ENCODE results near the gene OR4M1.
"Not testable (repeated sequence)": the region's sequence is repeated elsewhere in the genome, so short reads cannot be mapped to it uniquely, and the experiment has no call there.

The OR4M1 gene

GRCh38 chr14:19754172-19754571, 19.1 kb upstream of the OR4M1 start:
- TF ChIP-seq CTCF (IDR thresholded peaks at IDR 0.05; ENCODE audit: low read depth, low read length): no peak
- Histone ChIP-seq H3K4me1 (ENCODE audit: low read length) (no peaks in the 10 kb centered on the region), H3K9me3 (ENCODE audit: insufficient read depth, low read length) (no peaks in the 10 kb centered on the region), H3K79me2 (ENCODE audit: low read length) (no peaks in the 10 kb centered on the region), H3K4me3 (ENCODE audit: low read length) (no peak overlapping the region), H3K36me3 (replicated peaks; ENCODE audit: low read depth, low read length) (no peaks in the 10 kb centered on the region), H3K27ac (ENCODE audit: low read length) (no peak overlapping the region), H3K9ac (ENCODE audit: low read length) (no peak overlapping the region), H3K27me3 (ENCODE audit: low read depth, low read length) (no peaks in the 10 kb centered on the region), H3K4me2 (ENCODE audit: low read length) (no peak overlapping the region), H2AFZ (ENCODE audit: low read depth, low read length) (no peak overlapping the region), H4K20me1 (ENCODE audit: insufficient read depth, low read length) (no peaks in the 10 kb centered on the region)

GRCh38 chr14:19771491-19771890, 1.8 kb upstream of the OR4M1 start:
- not testable (repeated sequence) for H3K79me2 ChIP-seq (ENCODE audit: low read length); H4K20me1 ChIP-seq (ENCODE audit: insufficient read depth, low read length); H3K4me3 ChIP-seq (ENCODE audit: low read length); H3K4me2 ChIP-seq (ENCODE audit: low read length); H3K9ac ChIP-seq (ENCODE audit: low read length); H3K4me1 ChIP-seq (ENCODE audit: low read length); H3K27me3 ChIP-seq (ENCODE audit: low read depth, low read length); H3K36me3 ChIP-seq (replicated peaks; ENCODE audit: low read depth, low read length); H2AFZ ChIP-seq (ENCODE audit: low read depth, low read length); H3K27ac ChIP-seq (ENCODE audit: low read length); H3K9me3 ChIP-seq (ENCODE audit: insufficient read depth, low read length)

GRCh38 chr14:19771895-19772430, 1.3 kb upstream of the OR4M1 start:
- Histone ChIP-seq H2AFZ (ENCODE audit: low read depth, low read length) (no peak overlapping the region), H3K9ac (ENCODE audit: low read length) (no peak overlapping the region), H3K79me2 (ENCODE audit: low read length) (no peaks in the 10 kb centered on the region), H3K4me1 (ENCODE audit: low read length) (no peaks in the 10 kb centered on the region; the same call in 1 of the 2 replicates), H3K27ac (ENCODE audit: low read length) (no peak overlapping the region), H3K4me3 (ENCODE audit: low read length) (no peak overlapping the region), H3K36me3 (replicated peaks; ENCODE audit: low read depth, low read length) (no peaks in the 10 kb centered on the region), H3K27me3 (ENCODE audit: low read depth, low read length) (no peaks in the 10 kb centered on the region), H4K20me1 (ENCODE audit: insufficient read depth, low read length) (no peaks in the 10 kb centered on the region), H3K4me2 (ENCODE audit: low read length) (no peak overlapping the region), H3K9me3 (ENCODE audit: insufficient read depth, low read length) (no peaks in the 10 kb centered on the region)
- TF ChIP-seq EZH2phosphoT487 (IDR thresholded peaks at IDR 0.05; ENCODE audit: low read depth) (no peak), CTCF (IDR thresholded peaks at IDR 0.05; ENCODE audit: low read depth, low read length) (no peak)

DNA sequence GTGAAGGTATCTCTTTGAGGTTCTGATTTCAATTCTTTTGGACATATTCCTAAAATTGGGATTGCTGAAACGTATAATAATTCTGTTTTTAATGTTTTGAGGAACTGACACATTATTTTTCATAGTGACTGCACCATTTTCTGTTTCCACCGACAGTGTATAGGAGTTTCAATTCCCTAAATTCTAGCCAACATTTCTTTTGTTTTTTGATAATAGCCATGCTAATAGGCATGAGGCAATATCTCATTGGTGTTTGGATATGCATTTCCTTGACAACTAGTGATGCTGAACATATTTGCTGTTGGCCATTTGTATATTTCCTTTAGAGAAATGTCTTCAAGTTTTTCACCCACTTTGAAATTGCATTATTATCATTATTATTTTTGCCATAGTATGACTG, 850 bp upstream of the OR4M1 start:
- not testable (repeated sequence) for H4K20me1 ChIP-seq (ENCODE audit: insufficient read depth, low read length); H3K9ac ChIP-seq (ENCODE audit: low read length); H2AFZ ChIP-seq (ENCODE audit: low read depth, low read length); H3K27ac ChIP-seq (ENCODE audit: low read length); H3K79me2 ChIP-seq (ENCODE audit: low read length); H3K4me2 ChIP-seq (ENCODE audit: low read length); H3K4me3 ChIP-seq (ENCODE audit: low read length); H3K36me3 ChIP-seq (replicated peaks; ENCODE audit: low read depth, low read length); H3K9me3 ChIP-seq (ENCODE audit: insufficient read depth, low read length); H3K27me3 ChIP-seq (ENCODE audit: low read depth, low read length); H3K4me1 ChIP-seq (ENCODE audit: low read length)

- H3K79me2 ChIP-seq (ENCODE audit: low read length): no peaks in the 10 kb centered on the region
- H2AFZ ChIP-seq (ENCODE audit: low read depth, low read length): no peak overlapping the region
- no peak for TF ChIP-seq CTCF (IDR thresholded peaks at IDR 0.05; ENCODE audit: low read depth, low read length)
- TF ChIP-seq EZH2phosphoT487 (IDR thresholded peaks at IDR 0.05; ENCODE audit: low read depth): no peak
- H3K27ac ChIP-seq (ENCODE audit: low read length): no peak overlapping the region
- no peaks in the 10 kb centered on the region; the same call in 1 of the 2 replicates for H3K4me1 ChIP-seq (ENCODE audit: low read length)
- no peak overlapping the region for H3K4me2 ChIP-seq (ENCODE audit: low read length)
- H4K20me1 ChIP-seq (ENCODE audit: insufficient read depth, low read length): no peaks in the 10 kb centered on the region
- no peaks in the 10 kb centered on the region for H3K9me3 ChIP-seq (ENCODE audit: insufficient read depth, low read length)
- no peak overlapping the region for H3K4me3 ChIP-seq (ENCODE audit: low read length)
- H3K36me3 ChIP-seq (replicated peaks; ENCODE audit: low read depth, low read length): no peaks in the 10 kb centered on the region
- no peak overlapping the region for H3K9ac ChIP-seq (ENCODE audit: low read length)
- H3K27me3 ChIP-seq (ENCODE audit: low read depth, low read length): no peaks in the 10 kb centered on the region
Observed at GRCh38 chr14:19775587-19775986, 2.3 kb downstream of the OR4M1 start.

- H3K4me2 ChIP-seq (ENCODE audit: low read length); H3K9me3 ChIP-seq (ENCODE audit: insufficient read depth, low read length); H3K4me1 ChIP-seq (ENCODE audit: low read length); H3K36me3 ChIP-seq (replicated peaks; ENCODE audit: low read depth, low read length); H4K20me1 ChIP-seq (ENCODE audit: insufficient read depth, low read length); H2AFZ ChIP-seq (ENCODE audit: low read depth, low read length); H3K27ac ChIP-seq (ENCODE audit: low read length); H3K79me2 ChIP-seq (ENCODE audit: low read length); H3K9ac ChIP-seq (ENCODE audit: low read length); H3K27me3 ChIP-seq (ENCODE audit: low read depth, low read length); H3K4me3 ChIP-seq (ENCODE audit: low read length): not testable (repeated sequence)
Observed at GRCh38 chr14:19785848-19786247, 12.5 kb downstream of the OR4M1 start.

- H3K27ac ChIP-seq (ENCODE audit: low read length); H3K36me3 ChIP-seq (replicated peaks; ENCODE audit: low read depth, low read length); H3K4me3 ChIP-seq (ENCODE audit: low read length); H3K4me1 ChIP-seq (ENCODE audit: low read length); H3K9me3 ChIP-seq (ENCODE audit: insufficient read depth, low read length); H3K4me2 ChIP-seq (ENCODE audit: low read length); H3K79me2 ChIP-seq (ENCODE audit: low read length); H3K27me3 ChIP-seq (ENCODE audit: low read depth, low read length); H2AFZ ChIP-seq (ENCODE audit: low read depth, low read length); H3K9ac ChIP-seq (ENCODE audit: low read length); H4K20me1 ChIP-seq (ENCODE audit: insufficient read depth, low read length): not testable (repeated sequence)
Observed at GRCh38 chr14:19787318-19787717, 14.0 kb downstream of the OR4M1 start.

All from OCI-LY3 (cell line).